ENCODE measurements around the gene PANK4. TPM values are rescaled to one million over a fixed set of nuclear protein-coding genes. Genes with fewer than 3 reads are reported as not detected.

The PANK4 gene
- total and polyA plus RNA-seq, 2 of the 8 experiments (the other 6 are each of a cell fraction or from before 2014, with no cell fraction given): 20.1 to 29.7 TPM

GRCh38 chr1:2523191-2523890 is 3.1 kb downstream of the PANK4 start:
- Histone ChIP-seq H4K5ac (ENCODE audit: insufficient read length, low read depth, low read length) (no peak overlapping the region), H3K4ac (replicated peaks; ENCODE audit: insufficient read length, low read depth, low read length) (no peak overlapping the region), H4K20me1 (replicated peaks in 1 of 2; ENCODE audit: control insufficient read depth in 1 of 2, insufficient read depth in 2 of 2, low read length in 2 of 2) (peaks cover 36 to 50% of the 10 kb centered on the region in 2 experiments), H2BK12ac (ENCODE audit: low read depth, low read length) (no peak overlapping the region), H2AFZ (ENCODE audit: low read length) (no peak overlapping the region), H3K14ac (ENCODE audit: insufficient read length) (no peak overlapping the region), H3K27me3 (replicated peaks in 1 of 4; ENCODE audit: control insufficient read depth in 3 of 4, extremely low read depth in 1 of 4, insufficient read depth in 3 of 4, low read length in 3 of 4) (peaks cover 13 to 18% (median 17%) of the 10 kb centered on the region in 4 experiments), H3K36me3 (ENCODE audit: control insufficient read depth in 2 of 4, insufficient read depth in 4 of 4, low read length in 3 of 4) (peaks cover 12 to 28% (median 20%) of the 10 kb centered on the region in 4 experiments; a peak in 7 of 8 replicates), H3K9me3 (ENCODE audit: insufficient read depth in 2 of 2, low read depth in 1 of 2, low read length in 1 of 2) (no peaks in the 10 kb centered on the region), H3K27ac (ENCODE audit: low read depth, low read length) (no peak overlapping the region), H3K9ac (replicated peaks in 1 of 4; ENCODE audit: extremely low read depth in 1 of 4, low read depth in 3 of 4, low read length in 3 of 4) (no peak overlapping the region), H3K4me3 (ENCODE audit: extremely low read depth in 1 of 4, insufficient read depth in 2 of 4, low read depth in 3 of 4, low read length in 4 of 4) (no peak overlapping the region), H3K23ac (ENCODE audit: insufficient read length) (no peak overlapping the region), H3K79me1 (ENCODE audit: low read depth, low read length) (peaks cover 30% of the 10 kb centered on the region), H2BK15ac (ENCODE audit: low read length) (no peak overlapping the region), H3K79me2 (ENCODE audit: control insufficient read depth in 1 of 2, insufficient read depth in 2 of 2, low read length in 2 of 2) (peaks cover 14 to 44% of the 10 kb centered on the region in 2 experiments), H2BK120ac (replicated peaks; ENCODE audit: low read depth, low read length) (no peak overlapping the region), H4K91ac (replicated peaks; ENCODE audit: insufficient read length, low read length) (no peak overlapping the region), H2BK5ac (ENCODE audit: low read depth, low read length) (no peak overlapping the region), H3K23me2 (ENCODE audit: low read depth, low read length) (peaks cover 2% of the 10 kb centered on the region; the same call in 1 of the 2 replicates), H3K4me1 (replicated peaks in 1 of 4; ENCODE audit: control insufficient read depth in 3 of 4, insufficient read depth in 4 of 4, low read length in 3 of 4) (peaks cover 0 to 28% (median 16%) of the 10 kb centered on the region in 4 experiments; a peak in 6 of 7 replicates), H2BK20ac (ENCODE audit: low read length) (no peak overlapping the region), H3K4me2 (ENCODE audit: insufficient read depth in 1 of 2, low read depth in 2 of 2, low read length in 2 of 2) (no peak overlapping the region; a peak in 1 of 4 replicates), H4K8ac (ENCODE audit: extremely low read depth, insufficient read depth, low read length) (no peak overlapping the region), H3K18ac (ENCODE audit: extremely low read depth, low read length) (no peak overlapping the region), H3K56ac (replicated peaks; ENCODE audit: insufficient read length, low read depth, low read length) (no peak overlapping the region), H2AK5ac (ENCODE audit: low read depth, low read length) (no peak overlapping the region)
- DNase-seq (ENCODE audit: low read depth in 1 of 2, low spot score in 2 of 2): peak in 1 of 2 experiments; percentile 64
- ChIA-PET CTCF (ENCODE audit: partially characterized antibody) (interaction anchor here (0.6 to 4.9 kb wide), 15 partner anchors 9 to 901 kb away, joined by 3 to 27 read pairs (median 3); no protein-coding TSS in a partner anchor), POLR2A (ENCODE audit: partially characterized antibody) (interaction anchor here (0.6 to 1.1 kb wide), 3 partner anchors 17 to 110 kb away, joined by 3 read pairs; no protein-coding TSS in a partner anchor)
- FAIRE-seq: no peak
- 84% methylated on average over 30 of the region's 32 CpGs; no CpG with 5 or more reads in 1 of the 2 experiments for WGBS, 2 experiments (ENCODE audit: extremely low coverage in 1 of 2, insufficient coverage in 1 of 2, insufficient read length in 1 of 2, insufficient replicate concordance in 2 of 2, low coverage in 1 of 2, low lambda C conversion rate in 2 of 2, missing lambda C conversion rate in 1 of 2)
- no peak for TF ChIP-seq NRF1 (IDR thresholded peaks at IDR 0.05; ENCODE audit: low read depth, low read length)
- TF ChIP-seq USF2 (IDR thresholded peaks at IDR 0.05; ENCODE audit: low read length): no peak
- TF ChIP-seq GABPA (IDR thresholded peaks at IDR 0.05; ENCODE audit: borderline replicate concordance, insufficient read depth, low read length): peak; percentile 51; the same call in 1 of the 2 replicates
- no peak for TF ChIP-seq EZH2 (IDR thresholded peaks at IDR 0.05; ENCODE audit: low read depth, low read length, severe bottlenecking)
- peak in 2 of 3 experiments; percentile 58 to 59; a peak in 3 of 4 replicates for TF ChIP-seq CTCF (IDR thresholded peaks at IDR 0.05; ENCODE audit: control extremely low read depth in 1 of 3, insufficient read depth in 1 of 3, low read depth in 1 of 3, low read length in 3 of 3)
- peak; percentile 44 to 60 for TF ChIP-seq RAD21 (IDR thresholded peaks at IDR 0.05 in 1 of 2, conservative IDR thresholded peaks at IDR 0.05 in 1 of 2; ENCODE audit: low read depth in 2 of 2, low read length in 2 of 2)

Data from H1 (cell line).